HG03280 (cell line): ENCODE measurements around the gene TMTC2.

Experiments used
- ATAC-seq: cut with Tn5 transposase; IDR thresholded peaks from one replicate; pipeline ENCODE4 v1.9.1; 2021; ENCODE audit warnings: mild to moderate bottlenecking, moderate library complexity; ENCODE audit not compliant: unreplicated experiment

TMTC2 gene

GRCh38 chr12:82874945-82875344, 188.2 kb downstream of the TMTC2 start:
- no peak for ATAC-seq

GRCh38 chr12:82876075-82876474, 189.4 kb downstream of the TMTC2 start:
- ATAC-seq = no peak

DNA sequence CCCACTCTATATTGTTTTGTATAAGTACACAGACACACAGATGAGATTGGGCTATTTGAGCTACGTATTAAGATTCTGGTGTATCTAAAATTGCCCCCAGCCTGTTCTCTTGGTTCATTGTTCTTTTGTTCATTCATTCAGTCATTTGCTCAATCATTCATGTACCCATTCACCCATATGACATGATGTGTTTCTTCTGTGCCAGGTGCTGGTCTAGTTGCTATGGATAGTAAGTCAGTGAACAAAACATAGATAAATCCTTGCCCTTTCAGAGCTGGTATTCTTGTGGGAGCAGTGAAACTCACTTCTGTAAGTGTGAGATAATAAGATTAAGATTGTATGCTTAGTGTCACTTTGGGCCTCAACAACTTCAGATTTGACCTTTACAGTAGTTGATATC, 191.3 kb downstream of the TMTC2 start:
- ATAC-seq = no peak

DNA sequence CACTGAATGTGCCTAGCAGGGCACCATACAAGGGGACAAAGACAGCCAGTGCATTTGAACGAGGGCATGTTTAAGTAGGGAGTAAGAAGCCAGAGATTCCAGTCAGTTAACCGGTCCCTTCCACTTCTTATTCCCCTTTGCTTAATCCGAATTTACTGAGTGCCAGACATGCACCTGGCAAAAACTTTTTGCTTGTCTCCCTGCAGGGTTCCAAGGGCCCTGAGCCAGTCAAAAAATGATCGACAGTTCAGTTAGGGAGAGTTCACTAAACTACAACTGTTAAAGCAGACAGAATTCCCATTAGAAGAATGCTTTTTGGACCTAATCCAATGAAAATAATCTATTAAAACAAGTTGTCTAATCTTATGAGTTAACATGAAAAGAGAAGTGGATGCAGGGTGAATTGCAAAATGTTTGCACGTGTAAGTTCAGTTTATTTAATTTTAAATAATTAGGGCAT, 193.8 kb downstream of the TMTC2 start:
- no peak for ATAC-seq

DNA sequence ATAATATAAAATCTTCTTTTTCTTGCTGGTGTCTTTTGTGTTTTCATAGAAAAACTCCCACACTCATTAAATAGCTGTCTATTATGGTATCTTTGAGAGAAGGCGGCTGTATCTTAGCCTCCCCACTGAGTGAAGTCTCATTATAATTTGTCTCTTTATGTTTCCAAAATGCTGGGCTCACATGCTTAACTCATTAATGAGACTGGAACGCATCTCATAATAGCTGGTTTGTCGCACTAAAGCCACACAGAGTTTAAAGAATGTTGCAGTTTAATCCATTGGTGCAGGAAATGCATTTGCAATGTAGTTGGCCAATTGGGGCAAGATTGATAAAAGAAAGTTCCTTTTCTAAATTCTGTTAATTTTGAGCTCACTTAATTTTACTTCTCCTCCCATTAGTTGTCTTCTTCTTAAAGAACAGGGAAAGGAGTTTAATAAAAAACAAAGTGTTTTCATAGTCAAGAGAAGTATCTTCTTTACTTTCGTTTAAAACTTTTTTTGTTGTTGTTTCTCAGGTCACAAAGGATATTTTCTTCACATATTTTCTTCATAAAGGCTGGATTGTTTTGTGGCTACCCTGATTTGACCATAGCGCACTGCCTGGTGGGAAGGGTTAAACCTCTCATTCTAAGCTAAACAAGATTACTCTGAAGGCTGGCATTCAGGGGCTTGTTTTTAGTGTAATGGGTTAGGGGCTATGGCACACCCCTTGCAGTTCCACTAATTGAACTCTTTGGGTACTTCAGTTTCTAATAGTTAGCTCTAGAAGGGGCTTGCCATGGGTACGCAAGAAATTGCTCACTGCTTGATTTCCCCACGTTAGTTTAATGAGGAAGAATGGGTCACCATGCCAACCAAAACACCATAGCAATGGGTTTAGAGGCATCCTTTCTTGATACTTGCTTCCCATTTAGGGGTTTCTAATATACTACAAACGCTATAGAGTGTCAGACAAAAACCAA, 197.0 kb downstream of the TMTC2 start:
- no peak for ATAC-seq

DNA sequence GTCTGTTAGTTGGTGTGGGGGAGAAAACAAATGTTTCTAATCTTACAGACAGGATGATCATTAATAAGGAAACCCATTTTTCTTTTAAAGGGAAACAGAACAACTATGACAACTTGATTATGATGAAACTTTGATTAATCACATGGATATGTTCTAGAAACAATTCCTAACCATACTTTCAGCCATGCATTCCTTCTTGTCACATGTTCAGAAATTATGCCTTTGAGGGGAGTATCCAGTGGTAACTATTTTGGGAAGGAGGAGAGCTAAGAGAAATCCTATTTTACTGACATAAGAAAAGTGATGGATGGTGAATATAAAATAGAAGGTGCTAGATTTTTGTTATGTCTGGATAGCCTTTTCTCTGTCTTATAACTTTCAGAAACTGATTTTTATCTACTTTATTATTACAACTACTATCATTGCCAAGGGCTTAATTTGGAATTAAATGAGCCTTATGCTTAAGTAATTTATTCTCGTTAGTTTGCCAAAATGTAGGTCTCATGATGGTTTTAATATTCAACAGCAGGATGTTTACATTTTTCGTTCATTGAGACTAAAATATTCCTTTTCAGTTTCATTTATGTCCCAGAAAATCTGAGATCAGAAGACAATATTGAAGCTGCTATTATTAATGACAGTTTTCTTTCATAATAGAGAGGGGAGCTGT, 200.1 kb downstream of the TMTC2 start:
- no peak for ATAC-seq

GRCh38 chr12:82893896-82894295, 207.2 kb downstream of the TMTC2 start:
- no peak for ATAC-seq

GRCh38 chr12:82896277-82896676, 209.6 kb downstream of the TMTC2 start:
- no peak for ATAC-seq

GRCh38 chr12:82896979-82897378, 210.3 kb downstream of the TMTC2 start:
- no peak for ATAC-seq

GRCh38 chr12:82898441-82898840, 211.7 kb downstream of the TMTC2 start:
- no peak for ATAC-seq

DNA sequence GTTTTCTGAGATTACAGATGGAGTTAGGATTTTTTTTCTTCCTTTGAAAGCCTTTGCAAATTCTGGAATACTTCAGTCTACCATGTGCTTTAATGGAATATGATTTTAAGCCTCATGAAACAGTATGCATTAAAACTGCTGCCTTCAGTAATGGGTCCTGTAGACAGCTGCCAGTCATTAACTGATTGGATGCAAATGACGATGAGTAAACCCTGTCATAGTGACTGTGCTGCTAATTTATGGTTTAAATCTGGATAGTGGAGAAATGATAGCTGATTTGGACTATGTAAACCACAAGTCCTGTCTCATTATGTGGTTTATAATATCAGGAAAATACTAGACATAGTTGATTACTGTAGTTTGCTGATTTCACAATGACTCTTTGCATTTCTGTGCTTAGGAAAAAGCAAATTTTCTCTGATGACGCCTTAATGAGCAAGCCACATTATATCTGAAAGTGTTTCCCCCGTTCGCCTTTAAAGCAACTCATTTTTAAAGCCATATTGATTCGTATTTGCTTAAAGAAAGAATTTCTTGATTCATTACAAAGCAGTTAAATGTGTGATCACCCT, 217.6 kb downstream of the TMTC2 start:
- ATAC-seq = no peak

DNA sequence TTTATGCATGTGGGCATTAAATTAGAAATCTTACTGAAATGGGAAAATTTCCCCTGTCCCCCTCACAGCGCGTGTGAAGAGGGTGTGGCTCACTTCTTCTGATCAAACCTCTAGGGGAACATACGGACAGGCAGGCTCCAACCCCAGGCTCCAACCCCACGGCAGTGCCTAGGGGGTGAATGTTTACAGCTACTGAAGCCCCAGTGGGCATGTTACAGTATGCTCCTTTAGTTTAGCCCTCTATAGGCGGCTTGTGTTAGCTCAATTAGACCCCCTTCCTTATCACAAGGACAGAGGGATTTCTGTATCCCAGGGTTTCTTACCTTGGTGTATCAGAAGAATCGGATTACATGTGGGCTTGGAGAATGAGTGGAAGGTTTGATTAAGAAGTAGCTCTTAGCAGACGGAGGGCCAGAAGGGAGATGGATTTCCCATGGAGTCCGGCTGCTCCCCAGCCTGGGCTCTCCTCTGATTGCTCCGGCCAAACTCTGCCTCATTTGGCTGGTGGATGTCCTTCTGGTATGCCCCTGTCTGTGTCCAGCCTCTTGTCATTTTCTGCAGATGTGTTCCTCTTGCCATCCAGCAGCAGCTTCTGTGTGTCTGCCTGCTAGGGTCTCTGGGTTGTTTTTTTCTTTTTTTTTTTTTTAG, 223.7 kb downstream of the TMTC2 start:
- no peak for ATAC-seq

GRCh38 chr12:82912406-82912805, 225.7 kb downstream of the TMTC2 start:
- no peak for ATAC-seq

GRCh38 chr12:82919388-82920054, 232.8 kb downstream of the TMTC2 start:
- ATAC-seq = no peak

DNA sequence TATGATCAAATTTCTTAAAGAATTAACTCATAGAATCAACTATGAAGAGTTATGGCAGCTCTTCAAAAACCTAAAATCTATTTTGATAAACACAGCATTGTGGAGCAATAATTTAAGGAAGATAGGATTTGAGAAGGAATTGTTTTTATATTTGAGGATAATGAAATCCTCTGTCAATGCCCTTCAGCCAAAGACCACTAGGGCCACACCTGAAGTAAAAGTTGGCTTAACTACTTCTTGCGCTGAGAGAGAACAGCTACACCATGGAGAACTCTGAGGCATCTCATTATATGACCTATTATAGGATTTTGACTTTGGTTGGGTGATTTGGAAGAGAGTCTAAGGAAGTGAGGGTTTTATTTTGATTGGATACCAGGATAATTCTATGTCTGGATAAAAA, 237.2 kb downstream of the TMTC2 start:
- ATAC-seq = no peak

DNA sequence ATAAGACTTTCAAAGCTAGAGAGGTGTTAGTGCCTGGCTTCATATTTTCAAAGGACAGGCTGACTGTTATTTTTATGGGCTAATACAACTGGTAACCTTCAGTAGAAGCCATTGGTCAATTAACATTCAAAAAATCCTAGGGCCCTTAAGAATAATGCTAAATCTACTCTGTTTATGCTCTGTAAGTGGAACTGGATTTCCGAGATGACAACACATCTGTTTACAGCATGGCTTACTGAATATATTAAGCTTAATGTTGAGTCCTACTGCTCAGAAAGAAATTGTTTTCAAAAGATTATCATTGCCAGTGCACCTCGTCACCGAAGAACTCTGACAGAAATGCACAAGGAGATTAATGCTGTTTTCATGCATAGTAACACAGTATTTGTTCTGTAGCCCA, 239.9 kb downstream of the TMTC2 start:
- no peak for ATAC-seq

GRCh38 chr12:82930301-82930700, 243.6 kb downstream of the TMTC2 start:
- ATAC-seq = no peak

GRCh38 chr12:82931349-82932116, 244.8 kb downstream of the TMTC2 start:
- ATAC-seq = no peak

DNA sequence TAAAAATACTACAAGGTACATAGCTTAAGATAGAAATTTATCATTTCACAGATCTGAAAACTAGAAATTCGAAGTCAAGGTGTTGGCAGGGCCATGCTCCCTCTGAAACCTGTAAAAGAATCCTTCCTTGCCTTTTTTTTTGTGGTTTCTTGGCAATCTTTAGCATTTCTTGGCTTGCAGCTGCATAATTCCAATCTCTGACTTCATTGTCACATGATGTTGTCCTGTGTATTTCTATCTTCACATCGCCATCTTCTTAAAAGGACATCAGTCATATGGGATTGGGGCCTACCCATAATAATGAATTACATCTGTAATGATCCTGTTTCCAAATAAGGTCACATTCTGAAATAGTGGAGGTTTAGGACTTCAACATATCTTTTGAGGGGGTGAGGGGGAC, 250.4 kb downstream of the TMTC2 start:
- ATAC-seq = no peak

DNA sequence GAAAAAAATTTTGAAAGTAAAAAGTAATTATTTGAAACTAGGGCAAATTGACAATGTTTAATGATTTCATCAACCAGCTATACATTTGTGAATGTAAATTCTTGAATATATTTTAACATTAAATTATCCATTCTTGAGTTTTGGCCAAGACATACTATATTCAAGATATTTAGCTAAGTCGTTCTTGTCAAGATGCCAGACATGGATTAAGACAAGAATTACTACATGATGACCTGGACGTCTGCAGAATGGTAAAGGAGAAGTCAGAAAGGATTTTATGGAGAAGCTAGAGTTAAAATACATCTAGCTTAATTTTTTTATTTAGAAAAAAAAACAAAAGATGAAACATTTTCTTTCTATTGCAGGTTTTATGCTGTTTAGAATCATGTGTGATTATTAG, 255.8 kb downstream of the TMTC2 start:
- no peak for ATAC-seq
